T-helper 2 cell treated with Interferon-gamma antibody and Interleukin-4, amounts not matched to agents 5 μg/mL and 100 μg/mL, for 36 hours (primary cell): ENCODE data around the gene INHBB.

Source experiments
- DNase-seq: peaks from one replicate; pipeline ENCODE4 v3.0.0; 2021; ENCODE audit warnings: low spot score
- H3K27ac Mint-ChIP-seq: one replicate; pipeline ENCODE4 v1.8.0; 2021; ENCODE audit warnings: mild to moderate bottlenecking, mixed read lengths
- H3K27me3 Mint-ChIP-seq: one replicate; pipeline ENCODE4 v1.8.0; 2021; ENCODE audit warnings: low read depth, mixed read lengths
- H3K36me3 Mint-ChIP-seq: one replicate; pipeline ENCODE4 v1.8.0; 2021; ENCODE audit warnings: low read depth, mixed read lengths
- H3K4me1 Mint-ChIP-seq: one replicate; pipeline ENCODE4 v1.8.0; 2021; ENCODE audit warnings: low read depth, mixed read lengths
- H3K4me3 Mint-ChIP-seq: one replicate; pipeline ENCODE4 v1.8.0; 2022; ENCODE audit warnings: mild to moderate bottlenecking, moderate library complexity, mixed read lengths
- H3K9me3 Mint-ChIP-seq: one replicate; pipeline ENCODE4 v1.8.0; 2021; ENCODE audit warnings: mixed read lengths

INHBB gene

GRCh38 chr2:120312076-120312475, 33.9 kb upstream of the INHBB start:
- H3K9me3 Mint-ChIP-seq, result no peaks in the 10 kb centered on the region
- peak overlapping the region; percentile 78 for H3K4me3 Mint-ChIP-seq
- peak overlapping the region; percentile 36 for H3K27ac Mint-ChIP-seq
- no peaks in the 10 kb centered on the region for H3K27me3 Mint-ChIP-seq
- H3K4me1 Mint-ChIP-seq, result peaks cover 35% of the 10 kb centered on the region
- no peak for DNase-seq
- H3K36me3 Mint-ChIP-seq, result peaks cover 2% of the 10 kb centered on the region

DNA sequence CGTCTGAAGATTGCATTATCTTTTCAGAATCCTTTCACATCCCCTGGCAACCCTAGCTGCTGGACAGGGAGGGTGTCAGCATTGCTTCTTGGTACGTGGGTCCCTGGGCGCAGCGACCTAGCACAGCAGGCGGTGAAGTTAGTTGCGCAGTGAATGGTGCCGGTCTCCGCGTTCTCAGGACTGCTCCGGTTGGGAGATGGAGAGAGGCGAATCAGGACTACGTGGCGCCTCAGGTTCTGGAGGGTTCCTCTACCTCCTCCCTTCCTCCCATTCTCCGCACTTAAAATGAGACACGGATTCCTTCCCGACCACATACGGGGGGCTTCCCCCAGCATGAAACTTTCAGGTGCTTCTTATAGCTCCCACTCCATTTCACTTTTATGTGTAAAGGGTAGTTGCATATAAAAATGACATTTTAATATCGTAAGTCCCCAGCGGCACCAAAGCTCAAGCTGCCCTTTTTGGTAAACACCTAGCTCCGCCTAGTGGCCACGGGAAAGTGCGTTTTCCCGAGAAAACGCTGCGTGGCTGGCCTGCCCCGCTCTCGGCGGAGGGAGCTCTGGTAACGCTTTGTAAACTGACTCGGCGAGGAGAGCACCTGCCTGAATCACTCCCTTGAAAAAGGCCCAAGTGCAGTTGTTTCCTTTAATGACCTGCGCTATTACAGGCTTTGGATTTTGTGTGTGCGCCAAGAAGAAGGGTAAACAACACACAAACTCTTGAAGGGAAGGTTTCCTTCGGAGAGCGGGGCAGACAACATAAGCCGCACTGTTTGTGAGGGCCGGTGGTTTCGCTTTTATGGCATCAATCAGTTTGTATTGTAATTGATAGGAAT, 32.9 kb upstream of the INHBB start:
- Mint-ChIP-seq H3K9me3 (no peaks in the 10 kb centered on the region), H3K4me3 (peak overlapping the region; percentile 78), H3K36me3 (peaks cover 2% of the 10 kb centered on the region), H3K27me3 (no peaks in the 10 kb centered on the region), H3K27ac (peak overlapping the region; percentile 52), H3K4me1 (peaks cover 35% of the 10 kb centered on the region)
- peak; percentile 69 for DNase-seq

DNA sequence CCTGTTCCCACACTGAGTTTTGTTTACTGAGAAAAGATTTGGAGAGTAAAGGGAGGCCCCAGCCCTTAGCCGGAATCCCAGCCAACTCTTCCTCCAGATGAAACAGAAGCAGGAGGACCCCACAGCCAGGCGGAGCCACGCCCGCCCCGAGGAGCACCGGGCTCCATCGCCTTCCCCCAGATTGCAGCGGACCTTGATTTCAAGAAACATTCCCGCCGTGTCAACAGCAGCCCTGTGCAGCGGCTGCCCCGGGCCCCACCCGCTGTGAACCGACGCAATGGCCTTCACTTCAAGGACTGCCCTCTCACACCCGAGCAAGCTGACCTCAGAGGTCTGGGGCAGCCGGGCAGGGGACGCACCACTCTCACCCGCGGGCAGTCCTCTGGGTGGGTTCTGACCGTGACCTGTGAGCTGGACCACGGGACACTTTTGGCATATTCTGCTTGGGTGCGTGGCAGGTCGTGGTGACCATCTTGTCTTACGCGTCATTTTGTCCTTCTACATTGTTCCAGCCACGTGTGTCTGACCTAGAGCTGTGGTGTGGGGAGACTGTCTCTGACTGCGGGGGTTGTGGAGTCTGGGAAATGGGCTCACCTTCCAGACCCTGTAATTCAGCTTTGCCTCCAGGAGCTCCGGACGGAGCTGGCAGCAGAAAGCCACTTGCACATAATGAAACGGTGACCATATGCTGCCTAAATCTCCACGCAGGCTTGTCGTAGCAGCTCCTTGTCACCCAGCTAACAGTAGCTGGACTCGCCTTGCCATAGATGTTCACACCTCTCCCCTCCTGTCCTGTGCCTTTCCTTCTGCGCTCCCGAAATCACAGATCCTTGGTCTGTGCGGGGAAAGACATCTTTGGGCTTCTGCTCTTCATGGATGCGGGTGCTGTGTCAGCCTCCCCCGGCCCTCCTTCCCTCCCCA, 32.0 kb upstream of the INHBB start:
- Mint-ChIP-seq H3K4me3 (peak overlapping the region; percentile 78), H3K9me3 (no peaks in the 10 kb centered on the region), H3K27ac (peak overlapping the region; percentile 73), H3K36me3 (peaks cover 2% of the 10 kb centered on the region), H3K27me3 (no peaks in the 10 kb centered on the region), H3K4me1 (peaks cover 35% of the 10 kb centered on the region)
- no peak for DNase-seq

DNA sequence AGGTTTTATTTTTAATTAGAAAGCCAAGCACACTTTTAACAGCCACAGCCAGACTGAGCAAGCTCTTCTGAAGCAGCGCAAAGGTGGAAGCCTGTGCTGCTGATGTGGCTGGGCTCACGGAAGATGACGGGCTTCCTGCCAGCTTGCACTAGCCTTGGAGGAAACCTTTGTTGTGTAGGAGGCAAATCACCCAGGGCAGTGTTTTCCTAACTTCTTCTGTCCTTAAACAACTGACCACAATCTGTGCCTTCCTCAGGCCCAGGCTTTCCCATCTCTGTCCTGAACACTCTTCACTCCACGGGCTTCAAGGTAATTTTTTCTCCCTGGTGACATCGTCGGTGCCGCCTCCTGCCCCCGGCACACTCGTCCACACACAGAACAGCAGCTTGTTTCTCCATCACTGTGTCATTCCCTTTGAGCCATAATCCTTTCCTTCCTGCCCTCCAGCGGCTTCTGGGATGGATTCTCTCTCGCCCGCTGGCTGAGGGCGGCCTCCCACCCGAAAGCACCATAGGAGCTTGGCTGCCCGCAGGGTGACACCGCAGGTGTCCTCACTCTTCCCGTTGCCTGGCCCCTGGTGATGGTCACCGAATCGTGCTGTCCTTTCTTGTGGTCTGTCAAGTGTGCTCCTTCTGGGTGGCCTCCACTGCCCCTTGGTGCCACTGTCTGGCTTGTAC, 31.1 kb upstream of the INHBB start:
- peaks cover 2% of the 10 kb centered on the region for H3K36me3 Mint-ChIP-seq
- peaks cover 35% of the 10 kb centered on the region for H3K4me1 Mint-ChIP-seq
- H3K27ac Mint-ChIP-seq, result peak overlapping the region; percentile 73
- no peaks in the 10 kb centered on the region for H3K9me3 Mint-ChIP-seq
- H3K4me3 Mint-ChIP-seq, result peak overlapping the region; percentile 50
- H3K27me3 Mint-ChIP-seq, result no peaks in the 10 kb centered on the region
- DNase-seq, result no peak

- no peak for DNase-seq
- H3K9me3 Mint-ChIP-seq, result no peaks in the 10 kb centered on the region
- peaks cover 2% of the 10 kb centered on the region for H3K36me3 Mint-ChIP-seq
- no peak overlapping the region for H3K4me3 Mint-ChIP-seq
- peak overlapping the region; percentile 73 for H3K27ac Mint-ChIP-seq
- no peaks in the 10 kb centered on the region for H3K27me3 Mint-ChIP-seq
- H3K4me1 Mint-ChIP-seq, result peaks cover 31% of the 10 kb centered on the region
These were observed 30.4 kb upstream of the INHBB start for GRCh38 chr2:120315367-120316033.

DNA sequence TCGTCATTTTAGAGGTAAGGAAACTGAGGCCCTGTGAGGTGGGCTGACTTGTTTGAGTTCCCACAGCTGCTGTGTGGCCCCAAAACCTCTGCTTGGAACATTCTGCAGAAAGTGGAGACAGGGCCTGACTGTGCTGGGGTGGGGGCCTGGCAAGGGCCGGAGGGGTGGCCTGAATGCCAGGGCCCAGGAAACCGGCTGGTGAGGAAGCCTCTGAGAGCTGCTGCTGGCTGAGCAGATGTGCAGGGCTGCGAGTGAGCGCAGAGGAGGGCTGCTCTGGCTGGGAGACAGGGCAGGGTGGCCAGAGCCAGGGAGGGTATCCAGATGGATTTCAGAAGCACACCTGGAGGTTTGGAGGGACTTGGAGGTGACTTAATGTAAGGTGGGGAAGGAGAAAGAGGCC, 29.9 kb upstream of the INHBB start:
- no peak for DNase-seq
- Mint-ChIP-seq H3K4me3 (no peak overlapping the region), H3K4me1 (peaks cover 30% of the 10 kb centered on the region), H3K27ac (no peak overlapping the region), H3K27me3 (no peaks in the 10 kb centered on the region), H3K36me3 (peaks cover 2% of the 10 kb centered on the region), H3K9me3 (no peaks in the 10 kb centered on the region)

- Mint-ChIP-seq H3K36me3 (peaks cover 2% of the 10 kb centered on the region), H3K4me3 (no peak overlapping the region), H3K27me3 (no peaks in the 10 kb centered on the region), H3K9me3 (no peaks in the 10 kb centered on the region), H3K4me1 (peaks cover 30% of the 10 kb centered on the region), H3K27ac (no peak overlapping the region)
- no peak for DNase-seq
These were observed 29.3 kb upstream of the INHBB start for GRCh38 chr2:120316528-120317179.

GRCh38 chr2:120317180-120317533, 28.8 kb upstream of the INHBB start:
- Mint-ChIP-seq H3K4me3 (no peak overlapping the region), H3K27me3 (no peaks in the 10 kb centered on the region), H3K9me3 (no peaks in the 10 kb centered on the region), H3K36me3 (peaks cover 2% of the 10 kb centered on the region), H3K27ac (no peak overlapping the region), H3K4me1 (peaks cover 28% of the 10 kb centered on the region)
- no peak for DNase-seq

GRCh38 chr2:120317916-120318315, 28.0 kb upstream of the INHBB start:
- peaks cover 2% of the 10 kb centered on the region for H3K36me3 Mint-ChIP-seq
- H3K4me3 Mint-ChIP-seq, result no peak overlapping the region
- peaks cover 21% of the 10 kb centered on the region for H3K4me1 Mint-ChIP-seq
- H3K27me3 Mint-ChIP-seq, result peaks cover 3% of the 10 kb centered on the region
- no peak overlapping the region for H3K27ac Mint-ChIP-seq
- no peaks in the 10 kb centered on the region for H3K9me3 Mint-ChIP-seq
- DNase-seq, result no peak

DNA sequence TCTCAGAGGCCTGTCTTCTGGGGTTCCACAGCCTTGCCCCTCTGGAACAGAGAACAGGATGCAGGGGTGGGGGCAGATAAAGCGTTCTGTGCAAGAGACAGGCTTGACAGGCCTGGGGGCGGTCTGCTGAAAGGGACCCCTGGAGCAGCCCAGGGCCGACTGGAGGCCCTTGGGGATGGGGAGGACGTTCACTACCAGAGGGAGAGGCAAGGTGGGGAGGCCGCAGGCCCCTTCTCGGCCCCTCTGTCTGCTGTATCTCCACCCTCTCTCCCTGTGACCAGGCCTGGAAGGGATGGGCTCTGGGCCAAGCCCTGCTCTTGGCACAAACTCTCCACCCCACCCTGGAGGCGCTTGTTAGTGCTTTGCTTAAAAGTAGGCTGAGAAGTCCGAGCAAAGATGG, 27.3 kb upstream of the INHBB start:
- no peak overlapping the region for H3K27ac Mint-ChIP-seq
- no peak for DNase-seq
- no peaks in the 10 kb centered on the region for H3K9me3 Mint-ChIP-seq
- H3K4me1 Mint-ChIP-seq, result peaks cover 14% of the 10 kb centered on the region
- no peak overlapping the region for H3K4me3 Mint-ChIP-seq
- H3K36me3 Mint-ChIP-seq, result no peaks in the 10 kb centered on the region
- peaks cover 3% of the 10 kb centered on the region for H3K27me3 Mint-ChIP-seq

- H3K36me3 Mint-ChIP-seq, result no peaks in the 10 kb centered on the region
- H3K9me3 Mint-ChIP-seq, result no peaks in the 10 kb centered on the region
- H3K4me3 Mint-ChIP-seq, result no peak overlapping the region
- H3K27me3 Mint-ChIP-seq, result peaks cover 3% of the 10 kb centered on the region
- H3K4me1 Mint-ChIP-seq, result peaks cover 10% of the 10 kb centered on the region
- no peak for DNase-seq
- H3K27ac Mint-ChIP-seq, result no peak overlapping the region
These were observed 26.8 kb upstream of the INHBB start for GRCh38 chr2:120319123-120319522.

- no peak overlapping the region for H3K27ac Mint-ChIP-seq
- peaks cover 3% of the 10 kb centered on the region for H3K27me3 Mint-ChIP-seq
- no peaks in the 10 kb centered on the region for H3K36me3 Mint-ChIP-seq
- H3K4me3 Mint-ChIP-seq, result no peak overlapping the region
- no peak for DNase-seq
- no peaks in the 10 kb centered on the region for H3K9me3 Mint-ChIP-seq
- peaks cover 4% of the 10 kb centered on the region for H3K4me1 Mint-ChIP-seq
These were observed 26.1 kb upstream of the INHBB start for GRCh38 chr2:120319686-120320317.
